Activated T-helper 1 cell treated with anti-CD3 and anti-CD28 coated beads, Interleukin-12 subunit alpha, Interleukin-12 subunit beta, Interleukin-2, Interleukin-4 antibody, amounts not matched to agents 30 ng/mL and 10 ng/mL and 1 ng/mL, durations not matched to agents 14 hours and 24 hours and 36 hours (primary cell): ENCODE measurements around the gene IL4. TPM values are rescaled to one million over a fixed set of nuclear protein-coding genes. Genes with fewer than 3 reads are reported as not detected.

ENCODE experiments used
- DNase-seq: peaks from one replicate; pipeline ENCODE4 v3.0.0; 2021; ENCODE audit warnings: low spot score
- H3K27ac Mint-ChIP-seq: one replicate; pipeline ENCODE4 v1.8.0; 2021; ENCODE audit warnings: mild to moderate bottlenecking, mixed read lengths
- H3K27me3 Mint-ChIP-seq: one replicate; pipeline ENCODE4 v1.8.0; 2022; ENCODE audit warnings: mild to moderate bottlenecking, moderate library complexity, mixed read lengths; ENCODE audit not compliant: insufficient read depth
- H3K36me3 Mint-ChIP-seq: one replicate; pipeline ENCODE4 v1.8.0; 2021; ENCODE audit warnings: low read depth, mixed read lengths
- H3K4me1 Mint-ChIP-seq: one replicate; pipeline ENCODE4 v1.8.0; 2021; ENCODE audit warnings: low read depth, mixed read lengths
- H3K4me3 Mint-ChIP-seq: one replicate; pipeline ENCODE4 v1.8.0; 2021; ENCODE audit warnings: mild to moderate bottlenecking, moderate library complexity, mixed read lengths
- H3K9me3 Mint-ChIP-seq: one replicate; pipeline ENCODE4 v1.8.0; 2021; ENCODE audit warnings: mixed read lengths
- intact Hi-C: fragments of 100-400 bp; cut with micrococcal nuclease; formaldehyde crosslinking; loops from one replicate; pipeline ENCODE4 v1.15.1; 2024
- total RNA-seq: library from RNA; stranded (reverse); gene quantifications from 2 replicates; pipeline ENCODE4 v1.2.3, GENCODE V29; 2022

IL4 gene
- total RNA-seq, 1 donor from 2014 or later = 57.1 TPM

GRCh38 chr5:132646583-132647266, 27.1 kb upstream of the IL4 start:
- Mint-ChIP-seq H3K9me3 (peaks cover 19% of the 10 kb centered on the region), H3K27me3 (no peaks in the 10 kb centered on the region), H3K4me1 (peaks cover 31% of the 10 kb centered on the region), H3K27ac (no peak overlapping the region), H3K36me3 (peaks cover 43% of the 10 kb centered on the region), H3K4me3 (no peak overlapping the region)
- no peak for DNase-seq
- intact Hi-C loops = no loop called here

DNA sequence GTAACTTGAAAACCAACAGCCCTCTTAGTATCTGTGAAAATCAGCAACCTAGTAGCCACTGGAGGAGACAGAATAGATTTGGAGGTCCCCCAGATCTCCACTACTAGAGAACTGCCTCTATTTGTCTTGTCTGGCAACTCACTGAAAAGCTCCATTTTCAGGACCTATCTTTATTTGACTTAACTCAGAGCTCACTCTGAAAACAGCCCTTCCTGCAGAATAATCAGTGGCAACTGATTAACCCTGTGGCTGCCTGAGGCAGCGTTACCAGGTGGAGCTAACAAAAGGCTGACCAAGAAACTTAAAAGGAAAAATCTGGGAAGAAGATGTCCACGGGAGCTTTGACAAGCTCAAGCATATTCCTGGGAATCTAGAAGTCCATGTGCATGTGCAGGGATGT, 26.3 kb upstream of the IL4 start:
- no peak for DNase-seq
- intact Hi-C loops = no loop called here
- no peak overlapping the region for H3K4me3 Mint-ChIP-seq
- H3K9me3 Mint-ChIP-seq = peaks cover 24% of the 10 kb centered on the region
- H3K4me1 Mint-ChIP-seq = peaks cover 28% of the 10 kb centered on the region
- no peak overlapping the region for H3K27ac Mint-ChIP-seq
- no peaks in the 10 kb centered on the region for H3K27me3 Mint-ChIP-seq
- H3K36me3 Mint-ChIP-seq = peaks cover 39% of the 10 kb centered on the region

DNA sequence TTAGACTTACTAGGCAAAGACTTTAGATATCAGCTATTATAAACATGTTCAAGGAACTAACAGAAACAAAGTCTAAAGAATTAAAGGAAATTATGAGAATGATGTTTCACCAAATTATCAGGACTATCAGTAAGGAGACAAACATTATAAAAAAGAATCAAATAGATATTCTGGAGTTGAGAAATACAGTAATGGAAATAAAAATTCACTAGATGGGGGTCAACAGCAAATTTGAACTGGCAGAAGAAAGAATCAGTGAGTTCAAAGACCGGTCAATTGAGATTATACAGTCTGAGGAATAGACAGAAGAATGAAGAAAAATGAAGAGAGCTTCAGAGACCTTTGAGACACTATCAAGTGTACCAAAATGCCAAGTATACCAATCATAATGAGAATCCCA, 25.4 kb upstream of the IL4 start:
- DNase-seq = no peak
- Mint-ChIP-seq H3K27me3 (peaks cover under 1% of the 10 kb centered on the region), H3K4me3 (no peak overlapping the region), H3K4me1 (peaks cover 21% of the 10 kb centered on the region), H3K27ac (peak overlapping the region; percentile 0), H3K36me3 (peaks cover 30% of the 10 kb centered on the region), H3K9me3 (peaks cover 24% of the 10 kb centered on the region)
- intact Hi-C loops = no loop called here

- Mint-ChIP-seq H3K36me3 (peaks cover 12% of the 10 kb centered on the region), H3K27ac (no peak overlapping the region), H3K27me3 (peaks cover 18% of the 10 kb centered on the region), H3K9me3 (peaks cover 24% of the 10 kb centered on the region), H3K4me3 (no peak overlapping the region), H3K4me1 (peaks cover 37% of the 10 kb centered on the region)
- DNase-seq = no peak
- intact Hi-C loops = loop anchor here (1.0 kb wide), 1 partner anchor 11 kb away; no protein-coding TSS in a partner anchor
Observed at GRCh38 chr5:132651838-132652469, 21.8 kb upstream of the IL4 start.

DNA sequence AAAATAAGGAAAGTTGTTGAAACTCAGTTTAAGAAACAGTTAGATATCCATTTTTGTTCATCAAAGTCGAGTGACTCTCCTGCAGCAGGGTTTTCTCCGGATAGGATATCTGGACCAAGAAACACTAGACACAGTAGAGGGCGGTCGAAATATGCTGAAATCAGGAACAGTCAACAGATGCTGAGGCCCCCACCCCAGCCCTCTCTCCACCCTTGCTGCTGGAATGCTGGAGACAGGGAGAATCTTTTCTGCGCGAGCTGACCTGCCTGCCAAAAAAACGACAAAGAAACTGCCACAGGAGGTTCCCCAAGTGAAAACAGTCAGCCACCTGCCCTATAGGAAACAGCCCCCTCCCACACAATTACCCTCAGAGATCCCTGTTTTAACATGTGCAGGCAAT, 20.1 kb upstream of the IL4 start:
- no peak for DNase-seq
- peaks cover 14% of the 10 kb centered on the region for H3K9me3 Mint-ChIP-seq
- H3K4me3 Mint-ChIP-seq = peak overlapping the region; percentile 21
- H3K36me3 Mint-ChIP-seq = peaks cover 4% of the 10 kb centered on the region
- H3K27ac Mint-ChIP-seq = no peak overlapping the region
- H3K4me1 Mint-ChIP-seq = peaks cover 47% of the 10 kb centered on the region
- H3K27me3 Mint-ChIP-seq = peaks cover 19% of the 10 kb centered on the region
- intact Hi-C loops = no loop called here

DNA sequence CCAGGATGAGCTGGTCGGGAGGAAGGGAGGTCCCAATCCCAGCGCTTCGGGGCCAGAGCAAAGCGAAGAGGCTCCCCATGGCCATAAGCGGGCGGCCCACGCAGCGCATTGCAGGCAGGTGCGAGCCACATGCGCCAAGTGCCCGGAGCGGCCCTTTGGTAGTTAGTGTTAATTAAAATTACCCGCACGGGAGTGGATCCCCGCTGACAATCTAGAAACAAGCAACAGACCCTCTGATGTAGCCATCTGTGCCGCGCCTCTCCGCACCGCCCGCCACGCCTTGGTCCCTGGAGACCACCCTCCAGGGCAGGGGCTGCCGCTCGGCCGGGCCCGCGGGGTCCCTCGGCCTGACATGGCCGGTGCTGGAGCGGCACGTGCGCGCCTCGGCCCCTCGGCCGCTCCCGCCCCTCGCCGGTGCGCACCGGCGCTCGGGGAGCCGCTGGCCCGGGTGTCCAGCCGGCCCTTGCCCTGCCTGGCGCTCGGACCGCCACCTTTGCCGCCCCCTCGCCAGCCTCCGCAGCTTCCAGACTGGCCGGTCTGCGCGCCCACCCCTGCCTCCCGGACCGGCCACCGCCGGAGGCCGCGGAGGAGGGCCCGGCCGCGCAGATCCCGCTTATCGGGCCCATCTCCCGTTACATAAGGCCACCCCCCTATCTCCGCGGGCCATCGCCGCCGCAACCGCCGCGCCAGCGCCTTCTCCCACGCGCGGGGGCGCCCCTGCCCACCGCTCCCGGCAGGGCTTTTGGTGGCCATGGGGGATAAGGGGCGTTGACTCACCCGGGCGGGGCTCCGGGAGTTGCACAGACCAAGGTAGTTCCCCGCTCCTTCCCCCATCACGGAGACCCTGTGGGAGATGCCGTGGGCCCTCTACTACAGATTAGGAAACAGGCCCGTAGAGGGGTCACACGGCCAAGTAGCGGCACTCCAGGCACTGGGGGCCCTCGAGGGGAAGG, 17.7 kb upstream of the IL4 start:
- intact Hi-C loops = loop anchor here (5.0 kb wide), 1 partner anchor 129 kb away; no protein-coding TSS in a partner anchor
- H3K27ac Mint-ChIP-seq = peak overlapping the region; percentile 87
- peaks cover 71% of the 10 kb centered on the region for H3K4me1 Mint-ChIP-seq
- peak overlapping the region; percentile 76 for H3K4me3 Mint-ChIP-seq
- peaks cover 5% of the 10 kb centered on the region for H3K9me3 Mint-ChIP-seq
- peaks cover 2% of the 10 kb centered on the region for H3K36me3 Mint-ChIP-seq
- DNase-seq = no peak
- peaks cover 19% of the 10 kb centered on the region for H3K27me3 Mint-ChIP-seq

GRCh38 chr5:132656774-132657355, 16.9 kb upstream of the IL4 start:
- no peak for DNase-seq
- Mint-ChIP-seq H3K4me1 (peaks cover 77% of the 10 kb centered on the region), H3K27ac (peak overlapping the region; percentile 87)

GRCh38 chr5:132657676-132658380, 16.0 kb upstream of the IL4 start, which contains the start of gene IL13:
TSS of gene IL13 (plus strand) at chr5:132658173. CDS start at chr5:132658187, 14 bp downstream.
- DNase-seq = no peak
- no peaks in the 10 kb centered on the region for H3K9me3 Mint-ChIP-seq
- peak within 1 kb of the TSS; percentile 87 for H3K27ac Mint-ChIP-seq
- H3K4me1 Mint-ChIP-seq = peaks cover 84% of the 10 kb centered on the region
- peak within 1 kb of the TSS; percentile 76 for H3K4me3 Mint-ChIP-seq
- H3K27me3 Mint-ChIP-seq = peaks cover 19% of the 10 kb centered on the region
- intact Hi-C loops = loop anchor here (1.0 to 5.0 kb wide), 3 partner anchors 17 to 131 kb away; no protein-coding TSS in a partner anchor
- H3K36me3 Mint-ChIP-seq = no peaks in the 10 kb centered on the region

More at GRCh38 chr5:132656774-132657355, 16.9 kb upstream of the IL4 start:
- Mint-ChIP-seq H3K36me3 (peaks cover under 1% of the 10 kb centered on the region), H3K9me3 (peaks cover 4% of the 10 kb centered on the region), H3K4me3 (peak overlapping the region; percentile 76), H3K27me3 (peaks cover 19% of the 10 kb centered on the region)
- intact Hi-C loops = loop anchor here (5.0 kb wide), 1 partner anchor 130 kb away; no protein-coding TSS in a partner anchor

DNA sequence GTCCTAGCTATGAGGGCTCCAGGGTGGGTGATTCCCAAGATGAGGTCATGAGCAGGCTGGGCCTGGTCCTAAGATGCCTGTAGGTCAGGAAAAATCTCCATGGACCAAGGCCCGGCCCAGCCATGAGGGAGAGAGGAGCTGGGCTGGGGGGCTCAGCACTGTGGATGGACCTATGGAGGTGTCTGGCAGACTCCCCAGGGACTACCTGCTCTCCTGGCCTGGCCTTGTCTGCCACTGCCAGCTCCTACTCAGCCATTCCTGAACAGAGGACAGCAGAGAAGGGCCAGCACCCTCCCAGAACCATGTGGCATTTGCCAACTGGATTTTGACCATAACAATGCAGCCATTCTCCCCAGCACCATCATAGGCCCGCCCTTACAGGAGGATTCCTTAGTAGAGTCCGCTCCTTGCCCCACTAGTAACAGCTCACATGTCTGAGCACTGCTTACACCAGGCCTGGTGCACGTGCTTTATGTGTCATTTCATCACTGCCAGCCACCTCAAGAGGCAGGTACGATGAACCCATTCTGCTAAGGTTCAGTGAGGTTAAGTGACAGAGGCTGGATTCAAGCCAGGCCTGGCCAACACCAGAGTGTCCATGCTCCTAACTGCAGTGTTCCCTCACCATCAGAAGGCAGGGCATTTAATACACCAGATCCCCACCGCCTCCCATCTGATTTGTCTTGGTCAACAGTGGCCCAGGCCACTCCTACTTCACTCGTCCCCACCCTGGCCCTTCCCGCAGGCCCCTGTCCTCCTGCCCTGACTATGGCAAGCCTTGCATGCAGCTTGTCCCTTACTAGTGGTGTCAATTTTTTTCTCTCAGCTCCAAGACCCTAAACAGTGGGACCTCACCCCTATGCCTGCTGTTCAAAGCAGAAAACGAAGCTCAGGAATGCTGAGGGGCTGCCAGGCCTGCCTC, 15.1 kb upstream of the IL4 start:
- Mint-ChIP-seq H3K27me3 (peaks cover 15% of the 10 kb centered on the region), H3K9me3 (no peaks in the 10 kb centered on the region), H3K36me3 (no peaks in the 10 kb centered on the region), H3K4me3 (peak overlapping the region; percentile 76), H3K27ac (peak overlapping the region; percentile 87), H3K4me1 (peaks cover 87% of the 10 kb centered on the region)
- intact Hi-C loops = loop anchor here (1.0 to 5.0 kb wide), 3 partner anchors 17 to 131 kb away; no protein-coding TSS in a partner anchor
- no peak for DNase-seq

DNA sequence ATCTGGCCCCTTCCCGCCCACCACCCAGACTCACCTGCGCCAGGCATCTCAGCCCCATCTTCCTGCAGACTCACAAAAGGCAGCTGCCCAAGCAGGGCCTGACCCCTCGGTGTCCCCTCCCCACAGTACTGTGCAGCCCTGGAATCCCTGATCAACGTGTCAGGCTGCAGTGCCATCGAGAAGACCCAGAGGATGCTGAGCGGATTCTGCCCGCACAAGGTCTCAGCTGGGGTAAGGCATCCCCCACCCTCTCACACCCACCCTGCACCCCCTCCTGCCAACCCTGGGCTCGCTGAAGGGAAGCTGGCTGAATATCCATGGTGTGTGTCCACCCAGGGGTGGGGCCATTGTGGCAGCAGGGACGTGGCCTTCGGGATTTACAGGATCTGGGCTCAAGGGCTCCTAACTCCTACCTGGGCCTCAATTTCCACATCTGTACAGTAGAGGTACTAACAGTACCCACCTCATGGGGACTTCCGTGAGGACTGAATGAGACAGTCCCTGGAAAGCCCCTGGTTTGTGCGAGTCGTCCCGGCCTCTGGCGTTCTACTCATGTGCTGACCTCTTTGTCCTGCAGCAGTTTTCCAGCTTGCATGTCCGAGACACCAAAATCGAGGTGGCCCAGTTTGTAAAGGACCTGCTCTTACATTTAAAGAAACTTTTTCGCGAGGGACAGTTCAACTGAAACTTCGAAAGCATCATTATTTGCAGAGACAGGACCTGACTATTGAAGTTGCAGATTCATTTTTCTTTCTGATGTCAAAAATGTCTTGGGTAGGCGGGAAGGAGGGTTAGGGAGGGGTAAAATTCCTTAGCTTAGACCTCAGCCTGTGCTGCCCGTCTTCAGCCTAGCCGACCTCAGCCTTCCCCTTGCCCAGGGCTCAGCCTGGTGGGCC, 13.9 kb upstream of the IL4 start:
- intact Hi-C loops = loop anchor here (5.0 kb wide), 2 partner anchors 133 to 558 kb away; no protein-coding TSS in a partner anchor
- no peak for DNase-seq
- Mint-ChIP-seq H3K9me3 (no peaks in the 10 kb centered on the region), H3K27me3 (peaks cover 6% of the 10 kb centered on the region), H3K36me3 (no peaks in the 10 kb centered on the region), H3K4me3 (peak overlapping the region; percentile 76), H3K4me1 (peaks cover 86% of the 10 kb centered on the region), H3K27ac (peak overlapping the region; percentile 48)
